ENCODE results near the gene CHTF18.
"Not testable (repeated sequence)": the region's sequence is repeated elsewhere in the genome, so short reads cannot be mapped to it uniquely, and the experiment has no call there.

The CHTF18 gene

GRCh38 chr16:830871-831570 lies 42.6 kb downstream of the CHTF18 start:
- DNase-seq (ENCODE audit: low read depth) = no peak

GRCh38 chr16:831571-832413 lies 43.4 kb downstream of the CHTF18 start:
- DNase-seq (ENCODE audit: low read depth) = no peak

DNA sequence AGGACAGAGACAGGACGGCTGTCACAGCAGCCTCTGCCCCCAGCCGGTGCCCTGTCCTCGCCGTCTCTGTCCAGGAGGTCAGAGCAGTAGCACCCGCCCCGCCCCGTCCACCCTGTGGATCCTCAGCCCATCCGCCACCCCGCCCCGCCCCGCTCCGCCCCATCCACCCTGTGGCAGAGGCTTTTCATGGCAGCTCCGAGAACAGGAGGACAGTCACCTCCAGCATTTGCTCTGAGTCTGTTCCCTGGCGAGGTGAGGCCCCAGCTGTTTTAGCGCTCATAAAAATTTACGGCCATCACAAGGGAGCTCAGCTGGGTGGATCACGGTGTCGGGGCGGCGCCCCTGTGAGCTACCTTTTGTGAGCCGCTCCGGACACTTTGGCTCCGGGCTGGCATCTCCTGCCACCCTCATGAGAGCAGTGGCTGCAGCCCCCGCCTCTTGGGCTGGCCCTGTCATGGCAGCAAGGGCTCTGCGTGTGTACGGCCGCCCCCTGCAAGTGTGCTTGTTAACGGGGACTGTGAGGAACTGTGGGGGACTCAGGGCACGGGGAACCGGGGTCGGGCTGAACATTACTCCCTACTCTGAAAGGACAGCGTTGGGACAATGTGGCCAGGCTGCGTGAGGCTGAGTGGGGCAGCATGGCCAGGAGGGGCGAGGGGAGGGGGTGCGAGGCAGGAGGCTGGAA lies 44.4 kb downstream of the CHTF18 start:
- no peak for DNase-seq (ENCODE audit: low read depth)

DNA sequence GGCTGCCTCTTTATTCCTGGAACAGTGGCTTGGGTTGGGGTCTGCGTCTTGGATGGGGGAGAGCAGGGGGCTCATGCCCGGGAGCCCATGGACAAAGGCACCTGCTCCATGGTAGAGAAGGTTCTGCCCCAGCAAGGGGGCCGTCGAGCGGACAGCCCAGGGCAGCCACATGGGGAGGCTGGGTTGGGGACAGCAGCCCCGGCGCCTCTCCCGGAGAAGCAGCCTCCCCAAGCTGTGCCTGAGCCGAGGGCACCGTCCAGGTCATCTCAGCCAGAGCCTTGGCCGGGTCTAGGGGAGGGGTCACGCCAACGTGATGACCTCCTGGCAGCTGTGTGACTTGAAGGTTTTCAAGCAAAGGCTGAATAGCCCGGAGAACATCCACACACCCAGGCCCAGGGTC lies 45.0 kb downstream of the CHTF18 start:
- no peak for DNase-seq (ENCODE audit: low read depth)

DNA sequence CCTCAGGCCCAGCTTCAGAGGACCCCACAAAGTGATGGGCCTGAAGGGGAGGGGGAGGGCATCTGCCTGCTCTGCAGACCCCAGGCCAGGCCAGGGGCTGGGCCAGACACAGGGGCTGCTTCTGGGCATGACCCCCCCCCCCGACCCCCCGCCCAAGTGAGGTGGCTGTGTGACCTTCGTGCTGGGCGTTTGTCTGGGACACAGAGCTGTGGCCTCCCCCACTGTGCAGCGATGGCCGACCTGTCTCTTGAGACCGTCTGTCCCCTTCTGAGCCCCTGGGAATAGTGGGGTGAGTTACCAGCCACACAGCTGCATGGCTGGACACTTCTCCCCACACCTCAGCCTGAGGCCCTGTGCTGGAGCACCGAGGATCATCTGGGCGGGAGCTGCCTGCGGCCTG lies 47.0 kb downstream of the CHTF18 start:
- DNase-seq (ENCODE audit: low read depth) = no peak

DNA sequence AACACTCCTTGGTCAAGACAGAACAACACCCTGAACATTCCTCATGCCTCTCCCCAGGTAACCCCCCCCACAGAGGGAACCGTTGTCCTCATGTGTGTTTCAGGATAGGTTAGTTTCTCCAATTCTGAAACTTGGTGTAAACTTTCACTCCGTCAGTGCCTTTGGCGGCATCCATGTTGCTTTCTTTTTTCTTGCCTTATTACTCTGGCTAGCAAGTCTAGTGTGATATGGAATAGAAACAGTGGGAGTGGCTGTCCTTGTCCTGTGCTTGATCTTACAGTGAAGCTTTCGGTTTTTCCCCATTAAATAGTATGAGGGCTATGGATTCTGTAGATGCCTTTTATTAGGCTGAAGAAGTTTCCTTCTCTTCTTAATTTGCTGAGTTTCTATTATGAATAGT lies 47.8 kb downstream of the CHTF18 start:
- DNase-seq (ENCODE audit: low read depth) = no peak

DNA sequence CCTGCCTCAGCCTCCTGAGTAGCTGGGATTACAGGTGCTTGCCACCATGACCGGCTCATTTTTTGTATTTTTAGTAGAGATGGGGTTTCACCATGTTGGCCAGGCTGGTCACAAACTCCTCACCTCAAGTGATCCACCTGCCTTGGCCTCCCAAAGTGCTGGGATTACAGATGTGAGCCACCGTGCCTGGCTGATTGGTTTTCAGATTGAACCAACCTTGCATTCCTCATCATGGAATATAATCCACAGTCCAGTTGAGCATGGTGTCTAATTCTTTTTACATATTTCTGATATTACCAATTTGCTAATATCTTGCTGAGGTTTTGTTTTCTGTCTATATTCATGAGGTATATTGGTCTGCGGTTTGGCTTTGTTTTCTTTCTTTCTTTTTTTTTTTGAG lies 48.4 kb downstream of the CHTF18 start:
- not testable (repeated sequence) for DNase-seq (ENCODE audit: low read depth)

DNA sequence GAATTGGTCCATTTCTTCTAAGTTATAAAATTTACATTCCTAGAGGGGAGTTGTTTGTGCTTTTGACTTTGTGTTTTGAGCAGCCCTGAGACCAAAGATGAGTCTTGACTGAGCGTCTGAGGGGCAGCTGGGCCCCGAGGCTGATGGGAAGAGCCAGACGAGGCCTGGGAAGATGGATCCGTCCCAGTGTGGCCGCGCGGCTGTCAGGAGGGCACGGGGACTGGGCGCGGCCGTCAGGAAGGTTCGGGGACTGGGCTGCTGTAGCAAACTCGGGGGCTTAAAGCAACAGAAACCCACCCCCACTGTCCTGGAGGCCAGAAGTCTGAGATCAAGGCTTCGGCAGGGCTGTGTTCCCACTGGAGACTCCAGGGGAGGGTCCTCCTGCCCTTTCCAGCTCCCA lies 50.3 kb downstream of the CHTF18 start:
- no peak for DNase-seq (ENCODE audit: low read depth)

DNA sequence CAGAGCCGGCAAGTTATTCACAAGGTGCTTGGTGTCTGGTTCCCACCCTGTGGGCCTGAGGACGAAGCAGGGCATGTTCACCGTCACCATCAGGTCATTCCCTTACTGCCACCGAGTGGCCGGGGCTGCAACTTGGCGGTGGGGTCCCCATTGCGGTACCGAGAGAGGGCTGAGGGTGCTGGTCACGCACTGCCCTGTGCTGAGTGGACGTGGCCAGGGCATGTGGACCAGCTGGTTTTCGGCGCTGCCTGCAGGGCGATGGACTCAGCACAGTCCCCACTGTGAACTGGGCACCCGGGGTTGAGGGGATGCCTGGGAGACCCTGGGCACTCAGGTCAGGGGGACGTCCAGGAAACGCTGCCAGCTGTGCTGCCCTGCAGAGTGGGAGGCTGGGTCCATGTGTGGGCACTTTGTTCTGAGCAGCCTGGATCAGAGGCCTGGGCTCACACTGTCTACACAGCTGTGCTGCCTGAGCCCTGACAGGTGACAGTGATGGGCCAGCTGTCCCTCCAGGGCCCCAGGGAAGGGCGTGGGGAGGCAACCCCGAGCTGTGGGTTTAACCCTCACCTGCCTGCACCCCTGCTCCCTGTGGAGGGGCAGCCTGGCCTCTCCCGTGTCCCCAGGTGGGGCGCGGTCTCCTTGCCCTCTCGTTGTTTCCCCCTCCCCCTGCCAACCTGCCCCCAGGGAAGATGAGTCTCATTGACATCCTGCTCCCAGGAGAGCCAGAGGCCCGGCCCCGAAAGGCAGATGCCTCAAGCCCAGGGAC lies 51.4 kb downstream of the CHTF18 start:
- DNase-seq (ENCODE audit: low read depth) = no peak

DNA sequence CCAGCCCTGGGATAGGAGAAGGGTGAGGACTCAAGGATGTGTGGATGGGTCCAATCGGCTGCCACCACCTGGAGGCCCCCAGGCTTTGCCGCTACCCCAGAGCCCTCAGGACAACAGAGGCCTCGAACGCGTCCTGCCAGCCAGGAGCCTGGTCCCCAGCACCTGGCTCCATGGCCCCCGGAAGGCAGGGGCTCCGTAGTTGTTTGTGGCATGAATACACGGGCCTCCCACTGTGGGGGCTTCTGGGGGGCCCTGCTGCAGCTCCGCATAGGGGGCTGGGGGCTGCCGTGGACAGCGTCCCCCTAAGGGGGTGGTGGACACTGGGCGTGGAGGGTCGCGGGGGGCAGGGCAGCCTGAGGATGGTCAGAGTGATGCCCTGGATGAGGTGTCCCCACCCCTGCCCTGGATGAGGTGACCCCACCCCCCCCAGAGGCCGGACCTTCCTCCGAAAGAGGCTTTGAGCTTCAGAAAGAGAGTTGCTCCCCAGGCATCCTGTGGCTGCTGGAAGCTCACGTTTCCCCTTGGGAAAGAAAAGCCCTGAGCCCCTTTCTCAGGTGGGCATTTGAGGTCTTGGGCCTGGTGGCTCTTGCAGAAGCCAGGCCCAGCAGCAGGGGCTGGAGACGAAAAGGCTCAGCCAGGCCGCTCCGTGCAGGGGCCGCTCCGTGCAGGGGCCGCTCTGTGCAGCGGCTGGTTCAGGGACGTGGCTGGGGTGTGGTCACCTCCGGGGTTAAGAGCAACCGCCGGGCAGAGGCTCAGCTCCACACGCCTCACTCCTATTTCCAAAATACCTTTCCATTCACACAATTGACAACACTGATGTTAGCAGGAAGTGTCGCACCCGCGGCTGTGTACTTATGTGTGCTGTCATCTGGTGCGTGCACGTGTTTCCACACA lies 52.4 kb downstream of the CHTF18 start:
- DNase-seq (ENCODE audit: low read depth) = no peak

DNA sequence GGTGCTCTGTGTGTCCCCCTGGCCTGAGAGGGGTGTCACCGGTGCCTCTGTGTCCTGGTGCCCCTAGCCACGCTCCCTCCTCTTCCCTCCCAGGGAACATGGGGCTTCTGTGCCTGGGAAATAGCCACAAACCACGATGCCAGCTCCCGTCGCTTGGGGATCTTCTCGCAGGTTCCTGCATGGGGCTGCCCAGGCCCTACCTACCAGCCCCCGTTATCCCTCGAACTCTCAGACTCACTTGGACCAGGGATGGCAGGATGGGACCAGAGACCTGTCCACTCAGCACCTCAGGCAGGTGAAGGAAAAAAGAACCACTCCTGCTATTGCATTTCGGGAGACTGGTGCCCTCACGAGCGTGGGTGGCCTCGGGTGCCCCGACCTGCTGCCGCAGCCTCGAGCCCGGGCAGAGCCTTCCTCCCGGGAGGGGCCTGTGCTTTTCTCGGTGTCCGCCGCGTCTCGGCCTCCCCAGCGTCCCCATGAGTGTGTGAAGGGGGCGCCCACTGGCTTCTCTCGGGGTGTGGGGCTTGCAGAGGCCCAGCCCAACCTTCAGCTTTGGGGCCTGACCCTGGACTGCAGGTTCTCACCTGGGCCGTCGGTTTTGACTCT lies 53.1 kb downstream of the CHTF18 start:
- DNase-seq (ENCODE audit: low read depth) = no peak

DNA sequence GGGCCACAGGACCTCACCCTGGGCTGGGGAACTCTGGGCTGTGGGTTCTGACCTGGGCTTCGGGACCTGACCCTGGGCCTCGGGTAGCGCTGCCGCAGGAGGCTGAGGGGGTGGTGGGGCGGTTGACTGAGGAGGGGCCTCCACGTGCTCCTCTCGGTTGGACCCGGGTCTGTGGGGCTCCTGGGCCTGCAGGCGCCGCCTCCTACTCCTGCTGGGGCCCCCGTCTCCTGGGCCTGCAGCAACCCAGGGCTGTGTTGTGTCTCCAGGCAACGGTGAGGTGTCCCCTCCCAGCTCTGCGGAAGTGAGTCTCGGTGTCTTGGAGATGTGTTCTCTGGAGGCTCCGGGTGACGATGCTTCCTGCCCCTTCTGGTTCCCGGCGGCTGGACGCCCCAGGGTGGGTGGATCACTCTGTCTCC lies 53.6 kb downstream of the CHTF18 start:
- no peak for DNase-seq (ENCODE audit: low read depth)

DNA sequence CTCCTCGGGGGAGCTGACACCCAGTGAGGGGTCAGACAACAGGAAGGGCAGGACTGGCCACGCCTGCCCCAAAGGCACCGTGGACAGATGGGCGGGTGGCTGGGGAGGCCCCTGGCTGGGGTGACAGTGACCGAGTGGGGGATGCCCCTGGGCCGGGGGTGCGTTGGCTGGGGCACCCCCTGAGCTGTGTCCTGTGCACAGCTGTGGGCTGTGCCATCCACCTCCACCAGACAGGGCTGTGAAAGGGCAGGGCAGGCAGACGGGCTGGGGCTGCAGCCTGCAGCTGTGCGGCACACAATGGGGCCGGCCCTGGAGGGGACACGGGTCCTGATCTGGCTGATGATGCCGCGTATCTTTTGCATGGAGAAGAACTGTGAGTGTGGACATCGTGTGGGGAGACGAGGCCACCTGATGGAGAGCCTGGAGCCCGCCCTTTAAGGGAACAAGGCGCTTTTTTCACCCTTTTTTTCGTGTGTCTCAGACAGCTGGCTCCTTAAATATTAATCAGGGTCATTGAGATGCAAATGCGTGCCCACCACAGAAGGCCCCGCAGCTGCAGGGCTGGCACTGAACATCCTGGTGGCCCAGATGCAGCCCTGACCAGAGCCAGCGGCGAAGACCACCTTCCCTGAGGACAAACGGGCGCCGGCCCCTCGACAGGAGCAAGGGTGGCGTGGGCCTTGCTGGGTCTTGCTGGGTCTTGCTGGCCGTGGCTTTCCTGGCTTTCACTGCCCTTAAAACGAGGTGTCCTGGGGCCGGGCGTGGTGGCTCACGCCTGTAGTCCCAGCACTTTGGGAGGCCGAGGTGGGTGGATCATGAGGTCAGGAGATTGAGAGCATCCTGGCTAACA lies 54.5 kb downstream of the CHTF18 start:
- no peak for DNase-seq (ENCODE audit: low read depth)

- no peak for DNase-seq (ENCODE audit: low read depth)
These were observed 55.4 kb downstream of the CHTF18 start for GRCh38 chr16:843771-844170.

DNA sequence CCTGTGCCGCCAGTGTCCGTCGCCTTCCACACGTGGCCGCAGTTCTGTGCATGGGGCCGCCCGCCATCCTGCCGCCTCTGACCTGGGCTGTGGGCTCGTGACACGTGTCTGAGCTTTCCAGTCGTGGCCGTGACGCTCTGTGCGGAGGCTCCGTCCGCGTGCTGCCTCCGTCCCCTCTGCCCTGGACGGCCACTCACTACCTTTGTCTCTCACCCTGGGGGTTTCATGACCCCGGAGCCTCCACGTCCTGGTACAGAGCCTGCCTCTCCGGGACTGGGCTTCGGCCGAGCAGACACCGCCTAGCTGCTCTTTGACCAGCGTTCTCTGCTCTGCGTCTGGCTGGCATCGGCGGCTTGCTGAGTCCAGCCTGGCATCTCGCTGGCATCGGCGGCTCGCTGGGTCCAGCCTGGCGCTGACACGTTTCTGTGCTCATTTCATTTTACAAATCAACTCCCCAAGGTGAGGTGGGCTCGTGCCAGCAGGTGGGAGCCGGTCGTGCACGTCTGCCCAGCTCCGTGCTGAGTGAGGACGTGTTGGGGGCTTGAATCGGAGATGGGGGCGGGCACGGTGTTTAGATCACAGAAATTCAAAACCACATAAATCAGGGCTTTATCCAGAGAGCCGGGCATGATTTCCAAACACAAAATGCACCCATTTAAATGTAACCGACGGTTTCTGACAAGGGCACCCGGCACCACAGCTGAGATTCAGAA lies 56.4 kb downstream of the CHTF18 start:
- no peak for DNase-seq (ENCODE audit: low read depth)

- no peak for DNase-seq (ENCODE audit: low read depth)
These were observed 56.9 kb downstream of the CHTF18 start for GRCh38 chr16:845351-845745.

- DNase-seq (ENCODE audit: low read depth) = no peak
These were observed 58.7 kb downstream of the CHTF18 start for GRCh38 chr16:847151-847550.
